T-cell (primary cell): ENCODE measurements around the gene RNF181. TPM values are rescaled to one million over a fixed set of nuclear protein-coding genes. Genes with fewer than 3 reads are reported as not detected.
"Not testable (repeated sequence)": the region's sequence is repeated elsewhere in the genome, so short reads cannot be mapped to it uniquely, and the experiment has no call there.

Source experiments
- ATAC-seq, 4 experiments: fragments of 200-7000 bp in 3 of 4; fragments of 150-1000 bp in 1 of 4; cut with Tn5 transposase; replicated peaks in 1 of 4; 1 replicate in 3 of 4; 2 replicates in 1 of 4; pipeline ENCODE4 v1.10.0; 2021; ENCODE audit warnings: moderate library complexity in 3 of 4, mild to moderate bottlenecking in 2 of 4, moderate number of reproducible peaks in 1 of 4
- CTCF ChIA-PET, 2 donors: fragments of 300-600 bp; sonication (Branson Sonifier 250); formaldehyde crosslinking; loops; one replicate each; lab custom pipeline; 2022; ENCODE audit warnings: antibody characterized with exemption in 2 of 2; lab: Charles Lee
- POLR2A ChIA-PET, 2 donors: fragments of 300-600 bp; sonication (Branson Sonifier 250); formaldehyde crosslinking; loops; one replicate each; lab custom pipeline; 2022; ENCODE audit warnings: antibody characterized with exemption in 2 of 2; lab: Charles Lee
- DNase-seq, 35 experiments: peaks; one replicate each; pipeline versions ENCODE4 v3.0.0 to v3.0.0-alpha.2; 2013 to 2023
- H3K27ac ChIP-seq: one replicate; pipeline ENCODE4 v1.5.1; 2013; ENCODE audit warnings: low read length
- H3K27me3 ChIP-seq, 2 experiments: replicated peaks in 1 of 2; 1 replicate in 1 of 2; 2 replicates in 1 of 2; pipeline versions ENCODE4 v1.6.1 to v1.7.0; 2013; ENCODE audit warnings: low read length in 1 of 2, mixed read lengths in 1 of 2; ENCODE audit not compliant: control insufficient read depth in 2 of 2, insufficient read depth in 2 of 2; ENCODE audit errors: extremely low read depth in 1 of 2
- H3K36me3 ChIP-seq, 2 donors: 1 replicate in 1 of 2; 2 replicates in 1 of 2; pipeline versions ENCODE4 v1.6.1 to v1.7.0; 2013; ENCODE audit warnings: low read length in 1 of 2; ENCODE audit not compliant: control insufficient read depth in 2 of 2, insufficient read depth in 1 of 2; ENCODE audit errors: extremely low read depth in 1 of 2
- H3K4me1 ChIP-seq, 2 experiments: 1 replicate in 1 of 2; 2 replicates in 1 of 2; pipeline versions ENCODE4 v1.6.1 to v1.7.0; 2013; ENCODE audit warnings: low read length in 2 of 2, mixed read lengths in 1 of 2; ENCODE audit not compliant: insufficient read depth in 2 of 2, control insufficient read depth in 1 of 2; ENCODE audit errors: extremely low read depth in 1 of 2
- H3K4me3 ChIP-seq, 2 donors: 1 replicate in 1 of 2; 2 replicates in 1 of 2; pipeline versions ENCODE4 v1.5.1 to v1.7.0; 2013; ENCODE audit warnings: mild to moderate bottlenecking in 2 of 2, low read length in 1 of 2, moderate library complexity in 1 of 2; ENCODE audit not compliant: control insufficient read depth in 1 of 2; ENCODE audit errors: extremely low read depth in 1 of 2
- H3K9me3 ChIP-seq: 2 replicates; pipeline ENCODE4 v1.7.0; 2013
- H3K27ac Mint-ChIP-seq, 2 donors: one replicate each; pipeline ENCODE4 v1.8.0; 2020 to 2021; ENCODE audit warnings: mild to moderate bottlenecking in 2 of 2, mixed read lengths in 2 of 2
- H3K27me3 Mint-ChIP-seq, 2 donors: one replicate each; pipeline ENCODE4 v1.8.0; 2021 to 2022; ENCODE audit warnings: mixed read lengths in 2 of 2
- H3K36me3 Mint-ChIP-seq: one replicate; pipeline ENCODE4 v1.8.0; 2021; ENCODE audit warnings: mixed read lengths
- H3K4me1 Mint-ChIP-seq, 3 donors: one replicate each; pipeline ENCODE4 v1.8.0; 2020 to 2022; ENCODE audit warnings: mixed read lengths in 3 of 3, mild to moderate bottlenecking in 1 of 3
- H3K4me3 Mint-ChIP-seq, 3 donors: one replicate each; pipeline ENCODE4 v1.8.0; 2020 to 2022; ENCODE audit warnings: mild to moderate bottlenecking in 3 of 3, mixed read lengths in 3 of 3, moderate library complexity in 3 of 3
- H3K9me3 Mint-ChIP-seq, 3 donors: one replicate each; pipeline ENCODE4 v1.8.0; 2020 to 2022; ENCODE audit warnings: mixed read lengths in 3 of 3
- WGBS: methylation state at CpG from one replicate; pipeline ENCODE4 v1.1.5; 2013; ENCODE audit warnings: missing lambda C conversion rate; ENCODE audit not compliant: insufficient coverage; 5-methylcytosine and 5-hydroxymethylcytosine counted together
- total RNA-seq, 35 experiments: library from RNA in 6 of 35; stranded (reverse) in 6 of 35; fragments of 120-200 nt in 1 of 35; gene quantifications; one replicate each; pipeline versions ENCODE4 v1.2.1 to v1.2.4 and lab custom pipeline; 2013 to 2026

The RNF181 gene
- total RNA-seq, 5 donors from 2014 or later (not counting 1 experiment from before 2014, with no cell fraction given): 49.9 to 74.6 (median 64.3) TPM

GRCh38 chr2:85607268-85608215, 12.0 kb downstream of the RNF181 start:
- Mint-ChIP-seq H3K36me3 (peaks cover 19% of the 10 kb centered on the region), H3K9me3 (no peaks in the 10 kb centered on the region), H3K4me1 (peaks cover 44 to 62% (median 55%) of the 10 kb centered on the region in 3 donors), H3K27ac (peak overlapping the region; percentile 29 to 45), H3K27me3 (no peaks in the 10 kb centered on the region), H3K4me3 (no peak overlapping the region)
- peaks cover 3 to 18% of the 10 kb centered on the region in 2 donors for H3K36me3 ChIP-seq
- ATAC-seq: no peak
- no peak overlapping the region for H3K4me3 ChIP-seq
- DNase-seq: no peak
- 100% methylated on average over 3 of the region's 9 CpGs for WGBS
- no peaks in the 10 kb centered on the region for H3K9me3 ChIP-seq
- no peaks in the 10 kb centered on the region for H3K27me3 ChIP-seq
- peaks cover 6 to 46% of the 10 kb centered on the region in 2 experiments for H3K4me1 ChIP-seq
- CTCF ChIA-PET: no interaction called here
- POLR2A ChIA-PET: no interaction called here
- H3K27ac ChIP-seq: no peak overlapping the region

GRCh38 chr2:85611217-85611704, 15.7 kb downstream of the RNF181 start:
- Histone ChIP-seq H3K9me3 (no peaks in the 10 kb centered on the region), H3K4me1 (peaks cover 6 to 35% of the 10 kb centered on the region in 2 experiments), H3K36me3 (peaks cover 3 to 18% of the 10 kb centered on the region in 2 donors), H3K4me3 (peak overlapping the region; percentile 59 to 71), H3K27ac (peak overlapping the region; percentile 56), H3K27me3 (no peaks in the 10 kb centered on the region)
- no peak for DNase-seq
- Mint-ChIP-seq H3K27ac (peak overlapping the region; percentile 93 to 94), H3K4me3 (peak overlapping the region; percentile 93 to 98 (median 98)), H3K9me3 (no peaks in the 10 kb centered on the region), H3K4me1 (peaks cover 23 to 38% (median 37%) of the 10 kb centered on the region in 3 donors), H3K36me3 (peaks cover 19% of the 10 kb centered on the region), H3K27me3 (no peaks in the 10 kb centered on the region)
- CTCF ChIA-PET: interaction anchor here (0.5 to 1.3 kb wide), 3 partner anchors 20 to 832 kb away, joined by 3 to 5 read pairs (median 3); no protein-coding TSS in a partner anchor
- ATAC-seq: peak; percentile 23 to 31 (median 28)
- 16% methylated on average over 17 of the region's 24 CpGs for WGBS
- POLR2A ChIA-PET: interaction anchor here (0.7 to 2.4 kb wide), 3 partner anchors 16 to 211 kb away, joined by 3 to 9 read pairs (median 4); partner anchors contain the start of gene RNF181 (in 1 of the 2)

- WGBS: 11% methylated on average over 48 of the region's 73 CpGs
- Histone ChIP-seq H3K27me3 (no peaks in the 10 kb centered on the region), H3K9me3 (no peaks in the 10 kb centered on the region), H3K27ac (peak within 1 kb of the TSS; percentile 76), H3K36me3 (peaks cover 3 to 18% of the 10 kb centered on the region in 2 donors), H3K4me1 (peaks cover 8 to 40% of the 10 kb centered on the region in 2 experiments), H3K4me3 (peak within 1 kb of the TSS; percentile 59 to 71)
- H3K27me3 Mint-ChIP-seq: no peaks in the 10 kb centered on the region
- peaks cover 23 to 40% (median 38%) of the 10 kb centered on the region in 3 donors for H3K4me1 Mint-ChIP-seq
- POLR2A ChIA-PET: interaction anchor here (0.6 to 2.4 kb wide), 3 partner anchors 17 to 36 kb away, joined by 3 to 9 read pairs (median 4); partner anchors contain the start of gene RNF181 (in 1 of the 2)
- H3K4me3 Mint-ChIP-seq: peak within 1 kb of the TSS; percentile 93 to 98 (median 98)
- H3K9me3 Mint-ChIP-seq: no peaks in the 10 kb centered on the region
- H3K36me3 Mint-ChIP-seq: peaks cover 19% of the 10 kb centered on the region
- peak; percentile 68 to 74 (median 70) for ATAC-seq
- peak; percentile 56 to 85 (median 74) for DNase-seq
- peak within 1 kb of the TSS; percentile 93 to 94 for H3K27ac Mint-ChIP-seq
- CTCF ChIA-PET: interaction anchor here (0.5 to 1.3 kb wide), 4 partner anchors 19 to 831 kb away, joined by 3 to 5 read pairs (median 4); no protein-coding TSS in a partner anchor
Observed at GRCh38 chr2:85611705-85612587, 16.4 kb downstream of the RNF181 start, which contains the start of gene C2orf68. Gene C2orf68, minus strand, starts transcription at chr2:85612066. Its CDS starts 82 bp downstream, at chr2:85611984.

DNA sequence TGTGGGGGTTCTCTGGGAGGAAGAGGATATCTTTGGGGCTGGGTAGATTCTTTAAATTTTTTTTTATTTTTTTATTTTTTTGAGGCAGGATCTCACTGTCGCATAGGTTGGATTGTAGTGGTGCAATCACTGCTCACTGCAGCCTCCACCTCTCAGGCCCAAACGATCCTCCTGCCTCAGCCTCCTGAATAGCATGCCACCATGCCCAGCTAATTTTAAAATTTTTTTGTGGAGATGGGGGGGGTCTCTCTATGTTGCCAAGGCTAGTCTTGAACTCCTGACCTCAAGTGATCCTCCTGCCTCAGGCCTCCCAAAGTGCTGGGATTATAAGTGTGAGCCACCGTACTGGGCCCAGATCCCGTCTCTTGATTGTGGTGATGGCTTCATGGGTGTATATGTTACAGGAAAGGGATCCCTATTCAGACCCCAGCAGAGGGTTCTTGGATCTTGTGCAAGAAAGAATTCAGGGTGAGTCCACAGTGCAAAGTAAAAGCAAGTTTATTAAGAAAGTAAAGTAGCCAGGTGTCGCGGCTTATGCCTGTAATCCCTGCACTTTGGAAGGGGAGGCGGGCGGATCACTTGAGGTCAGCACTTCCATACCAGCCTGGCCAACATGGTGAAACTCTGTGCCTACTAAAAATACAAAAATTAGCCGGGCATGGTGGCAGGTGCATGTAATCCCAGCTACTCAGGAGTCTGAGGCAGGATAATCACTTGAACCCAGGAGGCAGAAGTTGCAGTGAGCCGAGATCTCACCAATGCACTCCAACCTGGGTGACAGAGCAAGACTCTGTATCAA, 18.4 kb downstream of the RNF181 start:
- peaks cover 10% of the 10 kb centered on the region for H3K36me3 Mint-ChIP-seq
- H3K4me3 Mint-ChIP-seq: no peak overlapping the region
- Histone ChIP-seq H3K36me3 (peaks cover 0 to 7% of the 10 kb centered on the region in 2 donors), H3K27ac (no peak overlapping the region), H3K4me3 (no peak overlapping the region), H3K9me3 (no peaks in the 10 kb centered on the region), H3K27me3 (no peaks in the 10 kb centered on the region), H3K4me1 (peaks cover 18 to 55% of the 10 kb centered on the region in 2 experiments)
- ATAC-seq (no peak), DNase-seq (no peak)
- no peaks in the 10 kb centered on the region for H3K9me3 Mint-ChIP-seq
- 95% methylated on average over 8 of the region's 10 CpGs for WGBS
- peak overlapping the region; percentile 46 to 72 for H3K27ac Mint-ChIP-seq
- CTCF ChIA-PET: no interaction called here
- peaks cover 25 to 43% (median 39%) of the 10 kb centered on the region in 3 donors for H3K4me1 Mint-ChIP-seq
- POLR2A ChIA-PET: interaction anchor here in 1 of 2 donors (0.5 to 0.6 kb wide), 2 partner anchors 54 to 91 kb away, joined by 3 to 7 read pairs; no protein-coding TSS in a partner anchor
- H3K27me3 Mint-ChIP-seq: no peaks in the 10 kb centered on the region

GRCh38 chr2:85614757-85615156, 19.2 kb downstream of the RNF181 start:
- H3K4me1 ChIP-seq: peaks cover 18 to 51% of the 10 kb centered on the region in 2 experiments
- Mint-ChIP-seq H3K27ac (peak overlapping the region in 1 of 2 donors; percentile 39), H3K4me1 (peaks cover 21 to 42% (median 39%) of the 10 kb centered on the region in 3 donors), H3K4me3 (peak overlapping the region in 2 of 3 donors; percentile 9 to 34)
- H3K27me3 ChIP-seq, DNase-seq, CTCF ChIA-PET, POLR2A ChIA-PET, H3K4me3 ChIP-seq, H3K36me3 ChIP-seq, ATAC-seq, H3K9me3 ChIP-seq, H3K27ac ChIP-seq, H3K27me3 Mint-ChIP-seq, H3K9me3 Mint-ChIP-seq, H3K36me3 Mint-ChIP-seq: not testable (repeated sequence)
- WGBS: 90% methylated on average over 2 of the region's 7 CpGs
